H1 (cell line): ENCODE measurements around the gene DOCK6. TPM values are rescaled to one million over a fixed set of nuclear protein-coding genes. Genes with fewer than 3 reads are reported as not detected.

Source experiments
- CTCF ChIA-PET: fragments of 300-600 bp; sonication (Branson Sonifier 250); formaldehyde crosslinking; loops from one replicate; lab custom pipeline; 2021; ENCODE audit not compliant: partially characterized antibody; lab: Charles Lee
- POLR2A ChIA-PET: fragments of 300-600 bp; sonication (Branson Sonifier 250); formaldehyde crosslinking; loops from one replicate; lab custom pipeline; 2021; ENCODE audit warnings: inconsistent platforms; ENCODE audit not compliant: partially characterized antibody; lab: Charles Lee
- DNase-seq, 2 experiments: peaks; one replicate each; pipeline versions ENCODE4 v3.0.0 to v3.0.0-alpha.2; 2010 to 2022; ENCODE audit warnings: low spot score in 2 of 2, low read depth in 1 of 2, mixed read lengths in 1 of 2
- FAIRE-seq: peaks from 2 replicates; lab custom pipeline; 2011; peaks lifted over from hg19 to GRCh38; lab: Jason Lieb, UNC
- H2AFZ ChIP-seq: 2 replicates; pipeline ENCODE4 v1.8.1; 2012; ENCODE audit warnings: low read length, inconsistent platforms
- H2AK5ac ChIP-seq: 2 replicates; pipeline ENCODE4 v1.6.1; 2013; ENCODE audit warnings: low read depth, low read length
- H2BK120ac ChIP-seq: replicated peaks from 2 replicates; pipeline ENCODE3; 2013; ENCODE audit warnings: low read depth, low read length, inconsistent platforms
- H2BK12ac ChIP-seq: 2 replicates; pipeline ENCODE4 v1.6.1; 2013; ENCODE audit warnings: low read depth, low read length
- H2BK15ac ChIP-seq: 2 replicates; pipeline ENCODE4 v1.6.1; 2013; ENCODE audit warnings: low read length
- H2BK20ac ChIP-seq: 2 replicates; pipeline ENCODE4 v1.6.1; 2013; ENCODE audit warnings: low read length
- H2BK5ac ChIP-seq: 2 replicates; pipeline ENCODE4 v1.6.1; 2013; ENCODE audit warnings: low read depth, low read length
- H3K14ac ChIP-seq: 2 replicates; pipeline ENCODE4 v1.6.1; 2013; ENCODE audit warnings: inconsistent platforms; ENCODE audit not compliant: insufficient read length
- H3K18ac ChIP-seq: 2 replicates; pipeline ENCODE4 v1.6.1; 2013; ENCODE audit warnings: low read length; ENCODE audit errors: extremely low read depth
- H3K23ac ChIP-seq: 2 replicates; pipeline ENCODE4 v1.6.1; 2013; ENCODE audit warnings: inconsistent platforms; ENCODE audit not compliant: insufficient read length
- H3K23me2 ChIP-seq: 2 replicates; pipeline ENCODE4 v1.6.1; 2013; ENCODE audit warnings: low read depth, low read length
- H3K27ac ChIP-seq: 2 replicates; pipeline ENCODE4 v1.6.1; 2011; ENCODE audit warnings: low read depth, low read length, inconsistent platforms
- H3K27me3 ChIP-seq, 4 experiments: replicated peaks in 1 of 4; 1 replicate in 1 of 4; 2 replicates in 3 of 4; pipeline versions ENCODE4 v1.6.1 to v1.8.1; 2011 to 2013; ENCODE audit warnings: low read length in 3 of 4, mild to moderate bottlenecking in 3 of 4, inconsistent platforms in 2 of 4, mixed read lengths in 2 of 4, moderate library complexity in 1 of 4; ENCODE audit not compliant: control insufficient read depth in 3 of 4, insufficient read depth in 3 of 4; ENCODE audit errors: extremely low read depth in 1 of 4
- H3K36me3 ChIP-seq, 4 experiments: 2 replicates each; pipeline versions ENCODE4 v1.6.1 to v1.8.1; 2011 to 2013; ENCODE audit warnings: mild to moderate bottlenecking in 4 of 4, low read length in 3 of 4, moderate library complexity in 2 of 4, control low read depth in 1 of 4, inconsistent platforms in 1 of 4; ENCODE audit not compliant: insufficient read depth in 4 of 4, control insufficient read depth in 2 of 4
- H3K4ac ChIP-seq: replicated peaks from 2 replicates; pipeline ENCODE3; 2013; ENCODE audit warnings: low read length, low read depth, mixed read lengths, inconsistent platforms; ENCODE audit not compliant: insufficient read length
- H3K4me1 ChIP-seq, 4 experiments: replicated peaks in 1 of 4; 1 replicate in 1 of 4; 2 replicates in 3 of 4; pipeline versions ENCODE4 v1.6.1 to v1.8.1; 2011 to 2013; ENCODE audit warnings: low read length in 3 of 4, inconsistent platforms in 2 of 4, mixed read lengths in 1 of 4; ENCODE audit not compliant: insufficient read depth in 4 of 4, control insufficient read depth in 3 of 4
- H3K4me2 ChIP-seq, 2 experiments: 2 replicates each; pipeline versions ENCODE4 v1.6.1 to v1.8.1; 2011 to 2013; ENCODE audit warnings: low read depth in 2 of 2, low read length in 2 of 2, control low read depth in 1 of 2, inconsistent platforms in 1 of 2, mild to moderate bottlenecking in 1 of 2; ENCODE audit not compliant: insufficient read depth in 1 of 2
- H3K4me3 ChIP-seq, 4 experiments: fragments of 200-600, 300-600 bp in 1 of 4; sonication (generic), shearing (Covaris generic), sonication (Bioruptor Twin) in 1 of 4; 2 replicates each; pipeline versions ENCODE4 v1.5.1 to v1.8.1; 2011 to 2016; ENCODE audit warnings: low read length in 4 of 4, low read depth in 3 of 4, control low read depth in 2 of 4, inconsistent platforms in 2 of 4, mild to moderate bottlenecking in 2 of 4, mixed read lengths in 1 of 4, moderate library complexity in 1 of 4; ENCODE audit not compliant: insufficient read depth in 2 of 4; ENCODE audit errors: extremely low read depth in 1 of 4
- H3K56ac ChIP-seq: replicated peaks from 2 replicates; pipeline ENCODE3; 2013; ENCODE audit warnings: low read depth, mild to moderate bottlenecking, mixed read lengths, low read length, inconsistent platforms; ENCODE audit not compliant: insufficient read length
- H3K79me1 ChIP-seq: 2 replicates; pipeline ENCODE4 v1.6.1; 2013; ENCODE audit warnings: low read depth, low read length, control low read depth
- H3K79me2 ChIP-seq, 2 experiments: 2 replicates each; pipeline versions ENCODE4 v1.6.1 to v1.8.1; 2012 to 2013; ENCODE audit warnings: low read length in 2 of 2, mild to moderate bottlenecking in 2 of 2, inconsistent platforms in 1 of 2; ENCODE audit not compliant: insufficient read depth in 2 of 2, control insufficient read depth in 1 of 2
- H3K9ac ChIP-seq, 4 experiments: replicated peaks in 1 of 4; 1 replicate in 1 of 4; 2 replicates in 3 of 4; pipeline versions ENCODE4 v1.6.1 to v1.8.1; 2011 to 2013; ENCODE audit warnings: low read depth in 3 of 4, low read length in 3 of 4, control low read depth in 2 of 4, mild to moderate bottlenecking in 2 of 4, moderate library complexity in 2 of 4, inconsistent platforms in 1 of 4; ENCODE audit errors: extremely low read depth in 1 of 4
- H3K9me3 ChIP-seq, 2 experiments: 2 replicates each; pipeline versions ENCODE4 v1.6.1 to v1.8.1; 2012 to 2013; ENCODE audit warnings: mild to moderate bottlenecking in 2 of 2, moderate library complexity in 2 of 2, control low read depth in 1 of 2, inconsistent platforms in 1 of 2, low read depth in 1 of 2, low read length in 1 of 2, mixed read lengths in 1 of 2; ENCODE audit not compliant: insufficient read depth in 2 of 2
- H4K20me1 ChIP-seq, 2 experiments: replicated peaks in 1 of 2; 2 replicates each; pipeline versions ENCODE3 to v1.8.1; 2011 to 2013; ENCODE audit warnings: inconsistent platforms in 2 of 2, low read length in 2 of 2, mild to moderate bottlenecking in 1 of 2; ENCODE audit not compliant: insufficient read depth in 2 of 2, control insufficient read depth in 1 of 2
- H4K5ac ChIP-seq: 2 replicates; pipeline ENCODE4 v1.6.1; 2013; ENCODE audit warnings: low read length, low read depth, mixed read lengths, inconsistent platforms; ENCODE audit not compliant: insufficient read length
- H4K8ac ChIP-seq: 2 replicates; pipeline ENCODE4 v1.8.0; 2013; ENCODE audit warnings: mild to moderate bottlenecking, moderate library complexity, low read length, inconsistent platforms; ENCODE audit not compliant: insufficient read depth; ENCODE audit errors: extremely low read depth
- H4K91ac ChIP-seq: replicated peaks from 2 replicates; pipeline ENCODE3; 2013; ENCODE audit warnings: low read length, mixed read lengths, inconsistent platforms; ENCODE audit not compliant: insufficient read length
- CEBPB ChIP-seq: IDR thresholded peaks from 2 replicates; pipeline ENCODE4 v1.6.1; 2012; ENCODE audit warnings: low read depth, low read length
- FOSL1 ChIP-seq: IDR thresholded peaks from 2 replicates; pipeline ENCODE4 v1.6.1; 2011; ENCODE audit warnings: mild to moderate bottlenecking, low read depth, low read length, moderate library complexity; ENCODE audit not compliant: insufficient read depth
- NRF1 ChIP-seq: IDR thresholded peaks from 2 replicates; pipeline ENCODE4 v1.6.1; 2011; ENCODE audit warnings: mild to moderate bottlenecking, low read depth, low read length, improper control_type of control experiment
- RBBP5 ChIP-seq: IDR thresholded peaks from 2 replicates; pipeline ENCODE4 v1.7.1; 2012; ENCODE audit warnings: low read depth, mild to moderate bottlenecking, inconsistent platforms, low read length, moderate library complexity, borderline replicate concordance
- WGBS, 2 experiments: shearing (Covaris generic) in 1 of 2; methylation state at CpG; one replicate each; pipeline versions ENCODE4 v1.1.6 to v1.1.7; 2013 to 2015; ENCODE audit warnings: low lambda C conversion rate in 2 of 2, mixed read lengths in 2 of 2, inconsistent platforms in 1 of 2, low coverage in 1 of 2, missing lambda C conversion rate in 1 of 2; ENCODE audit not compliant: insufficient replicate concordance in 2 of 2, insufficient coverage in 1 of 2, insufficient read length in 1 of 2; ENCODE audit errors: extremely low coverage in 1 of 2, missing lambda C conversion rate in 1 of 2; 5-methylcytosine and 5-hydroxymethylcytosine counted together
- polyA plus RNA-seq, 7 experiments: library from polyadenylated mRNA; depleted of rRNA in 3 of 7; stranded (reverse) in 5 of 7; unstranded in 2 of 7; fragments of >200 nt in 5 of 7; fragments of 200-250 nt in 2 of 7; gene quantifications; 1 replicate in 5 of 7; 2 replicates in 1 of 7; 4 replicates in 1 of 7; pipeline versions ENCODE4 v1.2.1 to v1.2.3, GENCODE V29; 2011 to 2013; ENCODE audit warnings: missing spikeins in 2 of 7, mixed read lengths in 2 of 7
- total RNA-seq: library from RNA; stranded (reverse); fragmentation: NEBNext Ultra II Directional; extraction: Animal tissue kit (Norgen Biotek cat#: 25700); gene quantifications from 2 replicates; pipeline ENCODE4 v1.2.1, GENCODE V29; 2021

DOCK6 gene
- total and polyA plus RNA-seq, 2 of the 8 experiments (the other 6 are each of a cell fraction or from before 2014, with no cell fraction given) = 25.5 to 54.7 TPM

DNA sequence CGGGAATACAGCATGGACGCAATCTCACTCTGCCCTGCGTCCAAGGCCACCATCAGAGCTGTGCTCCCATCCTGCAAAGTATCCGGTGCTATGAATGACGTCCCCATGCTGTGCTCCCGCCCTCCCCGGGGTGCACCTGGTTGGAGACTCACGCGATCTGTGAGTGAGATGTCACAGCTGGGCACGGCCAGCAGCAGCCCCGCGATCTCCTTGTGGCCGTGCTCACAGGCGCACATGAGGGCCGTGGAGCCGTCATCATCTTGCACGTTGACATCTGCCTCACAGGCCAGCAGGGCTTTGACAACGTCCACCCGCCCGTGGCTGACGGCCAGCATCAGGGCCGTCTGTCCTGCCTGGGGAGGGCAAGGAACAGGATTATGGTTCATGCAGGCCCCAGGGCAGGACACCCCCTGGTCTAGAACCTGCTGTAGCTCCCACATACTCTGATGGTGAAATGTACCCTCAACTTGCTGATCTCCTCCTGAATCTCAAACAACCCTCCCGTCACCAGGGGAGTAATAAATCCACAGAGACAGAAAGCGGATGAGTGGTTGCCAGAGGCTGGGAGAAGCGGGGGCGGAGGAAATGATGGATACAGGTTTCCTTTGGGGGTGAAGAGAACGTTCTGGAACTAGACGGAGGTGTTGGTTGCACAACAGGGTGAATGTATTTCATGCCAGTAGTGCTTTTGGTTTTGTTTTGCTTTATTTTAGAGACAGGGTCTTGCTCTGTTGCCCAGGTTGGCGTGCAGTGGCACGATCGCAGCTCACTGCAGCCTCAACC is 92.2 kb downstream of the DOCK6 start:
- Histone ChIP-seq H3K9ac (no peak overlapping the region), H3K79me2 (no peaks in the 10 kb centered on the region), H3K4me2 (no peak overlapping the region), H4K20me1 (peaks cover 0 to 3% of the 10 kb centered on the region in 2 experiments), H3K9me3 (no peaks in the 10 kb centered on the region), H2AFZ (no peak overlapping the region), H2BK20ac (no peak overlapping the region), H2BK15ac (no peak overlapping the region), H3K4me1 (no peaks in the 10 kb centered on the region), H3K23me2 (no peaks in the 10 kb centered on the region), H3K79me1 (no peaks in the 10 kb centered on the region), H3K27ac (no peak overlapping the region), H3K23ac (no peak overlapping the region), H4K5ac (no peak overlapping the region), H4K91ac (no peak overlapping the region), H3K4me3 (no peak overlapping the region), H4K8ac (no peak overlapping the region), H3K4ac (no peak overlapping the region), H2BK120ac (no peak overlapping the region), H2BK5ac (no peak overlapping the region), H3K18ac (no peak overlapping the region), H2BK12ac (no peak overlapping the region), H3K14ac (no peak overlapping the region), H3K27me3 (no peaks in the 10 kb centered on the region), H3K36me3 (peaks cover 0 to 25% (median 16%) of the 10 kb centered on the region in 4 experiments; a peak in 7 of 8 replicates), H3K56ac (no peak overlapping the region), H2AK5ac (no peak overlapping the region)
- ChIA-PET POLR2A (interaction anchor here (1.1 to 1.5 kb wide), 3 partner anchors 9 to 25 kb away, joined by 3 to 4 read pairs (median 3); no protein-coding TSS in a partner anchor), CTCF (interaction anchor here (0.6 to 1.0 kb wide), 4 partner anchors 21 to 357 kb away, joined by 3 to 5 read pairs (median 3); no protein-coding TSS in a partner anchor)
- no peak for DNase-seq
- no peak for FAIRE-seq
- 92% methylated on average over 31 of the region's 31 CpGs; no CpG with 5 or more reads in 1 of the 2 experiments for WGBS, 2 experiments
- TF ChIP-seq FOSL1 (no peak), CEBPB (no peak), NRF1 (no peak), RBBP5 (no peak)
